ENCODE data around the gene MRPL46.

DNA sequence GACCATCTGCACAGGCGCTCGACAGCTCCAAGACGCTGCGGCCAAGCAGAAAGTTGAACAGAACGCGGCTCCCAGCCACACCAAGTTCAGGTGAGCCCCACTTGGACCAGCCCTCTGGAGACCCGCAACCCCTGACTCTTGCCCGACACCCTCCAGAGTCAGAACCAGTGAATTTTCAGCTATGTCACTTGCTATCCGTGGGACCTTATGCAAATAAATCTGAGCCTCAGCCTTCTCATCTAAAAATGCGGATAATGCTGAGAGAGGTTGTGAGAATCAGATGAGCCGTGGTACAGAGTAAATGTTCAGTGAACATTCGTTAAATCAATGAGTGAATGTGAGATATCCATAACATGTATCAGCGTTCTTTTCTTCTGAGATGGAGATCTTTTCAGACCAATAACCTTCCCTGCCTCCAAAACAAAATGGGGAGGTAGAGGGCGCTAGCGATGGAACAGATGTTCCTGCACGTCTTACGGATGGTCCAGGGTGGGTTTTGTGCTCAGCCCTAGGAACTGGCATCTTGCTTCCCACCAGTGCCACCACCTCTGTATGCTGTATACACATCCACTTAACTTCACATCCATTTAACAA lies 844 bp upstream of the MRPL46 start:
- no peak for TF ChIP-seq GATA3 (IDR thresholded peaks at IDR 0.05; ENCODE audit: low read depth, low read length)
- TF ChIP-seq GATA2 (IDR thresholded peaks at IDR 0.05; ENCODE audit: low read depth, low read length): no peak

All from SH-SY5Y (cell line).